Activated CD8-positive, alpha-beta memory T cell treated with anti-CD3 and anti-CD28 coated beads, Interleukin-2, amount 10 ng/mL, durations not matched to agents 7 days and 5 days (primary cell): ENCODE data around the gene KLHL35. TPM values are rescaled to one million over a fixed set of nuclear protein-coding genes. Genes with fewer than 3 reads are reported as not detected.

Experiments
- ATAC-seq: fragments of 150-1000 bp; cut with Tn5 transposase; one replicate; pipeline ENCODE4 v1.10.0; 2021; ENCODE audit warnings: moderate library complexity
- CTCF ChIA-PET: fragments of 350-600 bp; sonication (Branson Sonifier 250); formaldehyde crosslinking; loops from one replicate; lab custom pipeline; 2021; ENCODE audit warnings: antibody characterized with exemption; lab: Charles Lee
- DNase-seq: peaks from one replicate; pipeline ENCODE4 v3.0.0-alpha.2; 2020
- H3K27ac Mint-ChIP-seq: one replicate; pipeline ENCODE4 v1.8.0; 2021; ENCODE audit warnings: mild to moderate bottlenecking, mixed read lengths
- H3K27me3 Mint-ChIP-seq: one replicate; pipeline ENCODE4 v1.8.0; 2021; ENCODE audit warnings: mixed read lengths
- H3K36me3 Mint-ChIP-seq: one replicate; pipeline ENCODE4 v1.8.0; 2021; ENCODE audit warnings: mild to moderate bottlenecking, mixed read lengths
- H3K4me1 Mint-ChIP-seq: one replicate; pipeline ENCODE4 v1.8.0; 2021; ENCODE audit warnings: mixed read lengths
- H3K4me3 Mint-ChIP-seq: one replicate; pipeline ENCODE4 v1.8.0; 2021; ENCODE audit warnings: mild to moderate bottlenecking, moderate library complexity, mixed read lengths
- H3K9me3 Mint-ChIP-seq: one replicate; pipeline ENCODE4 v1.8.0; 2022; ENCODE audit warnings: low read depth, mixed read lengths
- total RNA-seq, 2 experiments: library from RNA; stranded (reverse); gene quantifications; one replicate each; pipeline ENCODE4 v1.2.3, GENCODE V29; 2021

KLHL35 gene
- total RNA-seq, 2 experiments from 2014 or later = 0.47 TPM; not detected in 1

DNA sequence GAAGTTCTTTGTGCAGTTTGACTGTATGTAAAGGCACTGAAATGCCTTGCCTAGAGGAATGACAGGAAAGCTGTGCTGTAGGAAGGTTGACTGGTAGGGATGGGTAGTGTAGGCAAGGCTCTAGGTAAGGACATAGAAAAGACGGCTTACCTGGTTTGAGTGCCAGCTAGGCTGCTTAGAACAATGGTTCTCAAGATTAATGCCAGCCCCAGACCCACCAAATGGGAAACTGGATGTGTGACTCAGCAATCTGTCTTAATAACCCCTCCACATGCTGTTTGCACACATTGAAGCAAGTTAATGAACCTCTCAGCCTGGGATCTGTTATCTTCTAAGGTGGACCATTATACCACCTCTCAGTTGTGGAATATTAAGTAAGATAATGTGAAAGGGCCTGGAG is 30.0 kb downstream of the KLHL35 start:
- Mint-ChIP-seq H3K27me3 (no peaks in the 10 kb centered on the region), H3K4me3 (peak overlapping the region; percentile 98), H3K9me3 (no peaks in the 10 kb centered on the region), H3K4me1 (peaks cover 52% of the 10 kb centered on the region), H3K27ac (peak overlapping the region; percentile 99), H3K36me3 (peaks cover 75% of the 10 kb centered on the region)
- DNase-seq (no peak), ATAC-seq (no peak)
- CTCF ChIA-PET = interaction anchor here (0.6 to 4.2 kb wide), 3 partner anchors 16 to 130 kb away, joined by 3 to 17 read pairs (median 5); no protein-coding TSS in a partner anchor

DNA sequence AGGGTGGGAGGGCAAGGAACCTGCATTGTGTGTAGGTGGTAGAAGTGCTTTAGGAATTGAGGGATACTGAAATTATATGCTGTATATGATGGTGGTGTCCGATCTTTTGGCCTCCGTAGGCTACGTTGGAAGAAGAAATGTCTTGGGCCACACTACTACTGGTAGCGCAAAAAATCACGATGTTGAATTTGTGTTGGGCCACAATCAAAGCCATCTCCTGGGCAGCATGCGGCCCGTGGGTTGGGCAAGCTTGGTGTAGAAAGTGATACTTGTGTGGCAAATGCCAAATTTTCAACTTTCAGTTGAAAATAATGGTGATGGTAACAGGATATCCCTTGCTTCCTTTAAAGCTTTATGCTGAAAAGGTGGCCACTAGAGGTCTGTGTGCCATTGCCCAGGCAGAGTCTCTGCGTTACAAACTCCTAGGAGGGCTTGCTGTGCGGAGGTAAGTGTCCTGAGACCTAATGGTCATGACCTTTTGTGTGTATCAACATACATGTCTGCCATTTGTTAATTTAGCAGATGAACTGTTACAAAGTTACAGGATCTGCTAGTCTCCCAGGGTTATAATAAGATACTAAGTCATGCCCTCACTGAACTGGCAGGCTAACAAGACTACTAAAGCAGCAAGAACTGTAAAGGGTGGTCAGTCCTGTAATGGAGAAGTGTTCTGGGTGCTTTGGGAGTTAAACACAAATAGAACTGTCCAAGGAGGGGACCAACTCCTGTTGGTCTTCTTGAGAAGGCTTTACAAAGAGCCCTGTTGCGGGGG is 30.8 kb downstream of the KLHL35 start:
- Mint-ChIP-seq H3K4me3 (peak overlapping the region; percentile 98), H3K9me3 (no peaks in the 10 kb centered on the region), H3K27ac (peak overlapping the region; percentile 99), H3K36me3 (peaks cover 69% of the 10 kb centered on the region), H3K4me1 (peaks cover 48% of the 10 kb centered on the region), H3K27me3 (no peaks in the 10 kb centered on the region)
- CTCF ChIA-PET = interaction anchor here (1.6 to 4.2 kb wide), 4 partner anchors 13 to 129 kb away, joined by 5 to 17 read pairs (median 10); no protein-coding TSS in a partner anchor
- DNase-seq (no peak), ATAC-seq (no peak)

DNA sequence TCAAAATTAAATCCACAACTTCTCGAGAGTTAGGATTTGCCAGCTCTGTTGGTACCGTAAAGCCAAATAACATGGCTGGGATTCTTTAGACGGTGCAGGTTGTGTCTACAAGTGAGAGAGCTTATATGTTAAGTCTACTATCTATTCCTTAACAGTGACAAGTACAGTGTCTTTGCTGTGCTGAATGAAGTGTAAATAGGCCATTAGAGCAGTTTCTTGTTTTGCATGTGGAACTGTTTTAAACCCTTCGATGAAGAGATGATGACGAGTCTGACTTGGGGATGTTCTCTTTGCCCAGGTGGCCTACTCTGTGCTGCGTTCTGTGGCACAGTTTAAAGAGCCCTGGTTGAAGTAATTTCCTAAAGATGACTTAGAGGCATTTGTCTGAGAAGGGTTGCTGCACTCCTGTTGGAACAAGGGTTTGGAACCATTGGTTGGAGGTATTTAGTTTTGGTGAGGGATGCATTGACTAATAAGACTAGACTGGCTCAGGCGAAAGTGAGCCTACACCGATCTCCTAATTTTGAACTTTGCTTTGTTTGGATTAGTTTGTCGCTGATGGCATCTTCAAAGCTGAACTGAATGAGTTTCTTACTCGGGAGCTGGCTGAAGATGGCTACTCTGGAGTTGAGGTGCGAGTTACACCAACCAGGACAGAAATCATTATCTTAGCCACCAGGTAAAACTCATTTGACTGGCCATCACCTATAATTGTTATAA is 32.7 kb downstream of the KLHL35 start:
- Mint-ChIP-seq H3K9me3 (no peaks in the 10 kb centered on the region), H3K27ac (peak overlapping the region; percentile 99), H3K4me1 (peaks cover 42% of the 10 kb centered on the region), H3K36me3 (peaks cover 53% of the 10 kb centered on the region), H3K27me3 (peaks cover 4% of the 10 kb centered on the region), H3K4me3 (peak overlapping the region; percentile 98)
- CTCF ChIA-PET = interaction anchor here (0.8 to 4.2 kb wide), 11 partner anchors 8 to 152 kb away, joined by 3 to 17 read pairs (median 4); partner anchors contain the start of gene GDPD5
- DNase-seq (no peak), ATAC-seq (peak; percentile 17)

DNA sequence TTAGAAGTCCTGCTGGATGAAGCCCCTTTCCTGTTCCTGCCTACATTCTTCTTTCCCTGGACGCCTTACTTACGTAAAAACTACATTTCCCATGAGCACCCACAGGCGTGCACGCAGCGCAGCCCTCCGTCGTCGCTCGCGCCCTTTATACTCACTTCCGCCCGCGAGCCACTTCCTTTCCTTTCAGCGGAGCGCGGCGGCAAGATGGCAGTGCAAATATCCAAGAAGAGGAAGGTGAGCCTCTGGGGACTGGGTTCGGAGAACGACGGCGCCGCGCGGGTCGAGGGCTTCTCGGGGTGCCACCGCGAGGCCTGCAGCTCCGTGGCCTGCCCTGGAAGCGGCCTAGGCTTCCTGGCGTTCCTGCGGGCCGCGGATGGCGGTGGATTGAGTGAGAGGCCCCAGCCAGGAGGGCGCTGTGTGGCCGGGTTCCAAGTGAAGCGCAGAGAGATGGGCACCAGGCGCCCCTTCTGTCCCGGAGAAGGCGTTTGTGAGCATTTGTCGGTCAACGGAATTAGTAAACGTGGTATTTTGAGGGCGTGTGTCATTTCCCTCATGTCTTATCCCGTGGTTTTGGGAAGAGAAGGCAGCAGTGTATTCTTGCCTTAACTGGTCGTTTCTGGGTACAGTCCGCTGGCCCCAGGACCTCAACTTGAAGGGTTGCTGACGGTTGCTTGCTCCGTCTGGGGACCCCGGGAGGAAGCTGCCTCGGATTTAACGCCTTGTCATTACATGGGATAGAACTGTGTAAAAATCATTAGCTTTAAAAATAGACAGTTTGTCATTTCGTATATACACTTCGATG is 33.5 kb downstream of the KLHL35 start, which contains the start of gene RPS3:
Gene RPS3 (plus strand): TSS at position 175 of the 802 bp plus-strand sequence. CDS start 30 bp downstream, at position 205.
- CTCF ChIA-PET = interaction anchor here (0.9 to 4.2 kb wide), 8 partner anchors 8 to 131 kb away, joined by 3 to 17 read pairs (median 6); partner anchors contain the start of gene GDPD5
- Mint-ChIP-seq H3K27me3 (peaks cover 4% of the 10 kb centered on the region), H3K27ac (peak within 1 kb of the TSS; percentile 99), H3K4me3 (peak within 1 kb of the TSS; percentile 98), H3K4me1 (peaks cover 40% of the 10 kb centered on the region), H3K9me3 (no peaks in the 10 kb centered on the region), H3K36me3 (peaks cover 50% of the 10 kb centered on the region)
- peak; percentile 89 for ATAC-seq
- DNase-seq = peak; percentile 94

DNA sequence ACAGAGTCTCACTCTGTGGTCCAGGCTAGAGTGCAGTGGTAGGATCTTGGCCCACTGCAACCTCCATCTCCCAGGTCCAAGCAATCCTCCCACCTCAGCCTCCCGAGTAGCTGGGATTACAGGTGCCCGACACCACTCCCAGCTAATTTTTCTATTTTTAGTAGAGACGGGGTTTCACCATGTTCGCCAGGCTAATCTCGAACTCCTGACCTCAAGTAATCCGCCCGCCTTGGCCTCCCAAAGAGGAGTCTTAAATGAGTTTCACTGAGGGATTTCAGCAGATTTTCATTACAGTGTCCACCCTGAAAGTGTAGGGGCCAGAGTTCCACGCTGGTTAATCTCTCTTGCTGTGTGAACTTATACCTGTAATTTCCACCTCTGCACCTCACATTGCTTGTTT is 34.1 kb downstream of the KLHL35 start:
- H3K27me3 Mint-ChIP-seq = peaks cover 4% of the 10 kb centered on the region
- H3K4me3 Mint-ChIP-seq = peak overlapping the region; percentile 98
- H3K4me1 Mint-ChIP-seq = peaks cover 37% of the 10 kb centered on the region
- CTCF ChIA-PET = interaction anchor here (1.1 to 3.1 kb wide), 2 partner anchors 10 to 127 kb away, joined by 3 to 16 read pairs; partner anchors contain the start of gene GDPD5
- peaks cover 43% of the 10 kb centered on the region for H3K36me3 Mint-ChIP-seq
- H3K27ac Mint-ChIP-seq = peak overlapping the region; percentile 99
- ATAC-seq = no peak
- no peak for DNase-seq
- no peaks in the 10 kb centered on the region for H3K9me3 Mint-ChIP-seq

DNA sequence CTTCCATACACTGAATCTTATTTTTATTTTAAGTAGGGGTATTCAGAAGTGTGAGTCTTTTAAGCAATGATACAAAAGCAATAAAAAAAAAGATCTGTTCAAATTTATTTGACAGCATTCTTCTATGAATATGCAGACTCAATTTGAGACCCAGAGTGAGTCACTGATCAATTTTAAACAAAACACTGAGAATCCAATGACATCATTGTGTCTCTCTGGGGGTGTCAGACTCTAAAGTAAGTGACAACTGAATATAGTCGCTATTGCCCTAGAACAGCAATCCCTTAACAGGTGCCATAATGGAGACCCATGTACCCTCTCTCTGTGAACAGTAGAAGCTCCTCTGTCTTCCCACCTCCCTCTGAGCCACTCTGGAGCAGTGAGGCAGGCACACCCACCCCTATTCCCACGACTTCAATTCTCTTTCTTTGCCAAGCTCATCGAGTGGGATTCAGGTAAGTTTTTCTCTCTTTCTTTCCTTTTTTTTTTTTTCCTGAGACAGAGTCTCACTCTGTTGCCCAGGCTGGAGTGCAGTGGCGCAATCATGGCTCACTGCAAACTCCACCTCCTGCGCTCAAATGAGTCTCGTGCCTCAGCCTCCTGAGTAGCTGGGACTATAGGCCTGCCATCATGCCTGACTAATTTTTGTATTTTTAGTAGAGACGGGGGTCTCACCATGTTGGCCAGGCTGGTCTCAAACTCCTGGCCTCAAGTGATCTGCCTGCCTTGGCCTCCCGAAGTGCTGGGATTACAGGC is 38.7 kb downstream of the KLHL35 start:
- H3K27me3 Mint-ChIP-seq = peaks cover 16% of the 10 kb centered on the region
- DNase-seq (no peak), ATAC-seq (no peak)
- H3K4me1 Mint-ChIP-seq = peaks cover 9% of the 10 kb centered on the region
- no peaks in the 10 kb centered on the region for H3K9me3 Mint-ChIP-seq
- H3K36me3 Mint-ChIP-seq = peaks cover under 1% of the 10 kb centered on the region
- no peak overlapping the region for H3K27ac Mint-ChIP-seq
- H3K4me3 Mint-ChIP-seq = no peak overlapping the region
- CTCF ChIA-PET = no interaction called here

DNA sequence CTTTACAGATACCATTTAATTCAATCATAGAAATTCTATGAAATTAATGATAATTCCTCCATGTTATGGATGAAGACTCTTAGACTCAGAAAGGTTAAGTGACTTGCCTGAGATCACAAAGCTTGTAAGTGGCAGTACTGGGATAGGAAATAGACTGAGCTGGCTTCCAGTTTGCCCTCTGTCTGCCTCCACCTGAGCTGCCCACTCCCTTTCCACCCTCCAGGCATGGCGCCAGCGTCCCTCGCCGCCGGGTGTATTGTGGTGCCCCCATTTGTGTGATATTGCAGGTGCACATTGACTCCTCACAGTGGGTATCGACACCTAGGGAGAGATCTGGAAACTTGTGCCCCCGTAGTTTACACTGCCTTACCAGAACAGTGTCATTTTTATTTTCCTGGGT is 43.1 kb downstream of the KLHL35 start:
- peaks cover 25% of the 10 kb centered on the region for H3K27me3 Mint-ChIP-seq
- CTCF ChIA-PET = interaction anchor here (0.7 to 14.0 kb wide), 15 partner anchors 11 to 147 kb away, joined by 3 to 380 read pairs (median 6); partner anchors contain the start of gene RPS3
- H3K27ac Mint-ChIP-seq = no peak overlapping the region
- H3K4me3 Mint-ChIP-seq = no peak overlapping the region
- H3K9me3 Mint-ChIP-seq = no peaks in the 10 kb centered on the region
- DNase-seq = no peak
- peaks cover 3% of the 10 kb centered on the region for H3K4me1 Mint-ChIP-seq
- no peak for ATAC-seq
- H3K36me3 Mint-ChIP-seq = no peaks in the 10 kb centered on the region

DNA sequence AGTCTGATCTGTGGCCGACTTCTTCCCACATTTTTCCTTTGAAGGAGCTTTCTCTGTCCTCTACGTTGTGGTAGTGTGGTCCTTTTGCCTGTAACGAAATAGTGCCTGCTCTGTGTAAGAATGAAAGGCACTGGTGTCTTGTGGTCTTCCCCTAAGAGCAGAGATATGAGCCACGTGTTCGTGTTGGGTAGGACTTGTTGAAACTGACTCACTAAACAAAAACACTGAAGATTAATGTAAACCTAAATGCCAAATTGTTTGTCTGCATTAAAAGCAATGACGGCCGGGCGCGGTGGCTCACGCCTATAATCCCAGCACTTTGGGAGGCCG is 43.8 kb downstream of the KLHL35 start:
- Mint-ChIP-seq H3K27me3 (peaks cover 25% of the 10 kb centered on the region), H3K4me1 (peaks cover 8% of the 10 kb centered on the region), H3K36me3 (no peaks in the 10 kb centered on the region), H3K4me3 (no peak overlapping the region), H3K9me3 (no peaks in the 10 kb centered on the region), H3K27ac (no peak overlapping the region)
- peak; percentile 49 for DNase-seq
- CTCF ChIA-PET = interaction anchor here (0.7 to 14.0 kb wide), 29 partner anchors 8 to 173 kb away, joined by 3 to 380 read pairs (median 6); partner anchors contain the start of genes GDPD5 and RPS3
- peak; percentile 41 for ATAC-seq

DNA sequence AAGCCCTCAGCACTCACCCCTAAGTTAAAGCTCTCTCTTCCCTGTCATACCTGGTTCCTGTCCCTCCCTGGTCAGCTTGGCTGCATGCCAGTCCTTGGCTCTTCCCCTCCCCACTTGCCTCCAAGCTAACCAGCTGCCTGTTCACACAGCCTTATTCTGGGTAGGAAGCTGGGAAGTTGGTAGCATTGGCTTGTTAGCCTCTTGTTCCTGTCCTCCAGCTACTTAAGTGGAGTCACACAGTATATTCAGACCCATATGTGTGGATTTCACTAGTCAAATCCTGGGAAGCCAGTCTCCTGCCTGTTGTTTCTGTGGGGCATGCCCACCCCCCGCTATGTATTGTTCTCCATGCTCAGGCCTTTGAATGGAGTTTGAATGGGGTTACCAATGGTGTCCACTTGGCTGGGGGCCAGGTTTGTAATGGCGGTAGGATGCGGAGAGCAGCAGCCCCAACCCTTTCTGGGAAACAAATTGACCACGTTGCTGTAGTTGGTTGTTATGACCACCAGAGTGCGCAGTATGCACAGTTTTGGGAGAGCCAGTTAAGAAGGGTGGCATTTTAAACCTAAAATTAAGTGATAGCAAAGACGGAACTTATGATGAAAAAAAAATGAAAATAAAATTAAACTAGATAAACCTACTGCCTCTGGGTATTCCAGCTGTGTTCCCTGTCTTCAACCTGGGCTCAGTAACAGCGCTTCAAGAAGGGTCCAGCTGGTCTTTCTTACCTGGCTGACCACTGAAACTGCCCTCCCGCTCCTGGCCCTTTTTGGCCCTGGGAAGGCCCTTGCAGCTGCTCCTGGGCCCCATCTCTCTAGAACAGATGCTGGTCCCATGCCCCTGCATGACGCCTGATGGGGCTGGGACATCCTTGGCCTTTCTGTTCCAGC is 44.4 kb downstream of the KLHL35 start:
- H3K4me3 Mint-ChIP-seq = no peak overlapping the region
- H3K27ac Mint-ChIP-seq = no peak overlapping the region
- no peaks in the 10 kb centered on the region for H3K9me3 Mint-ChIP-seq
- CTCF ChIA-PET = interaction anchor here (0.6 to 14.0 kb wide), 39 partner anchors 9 to 204 kb away, joined by 3 to 380 read pairs (median 5); partner anchors contain the start of genes GDPD5 and RPS3
- ATAC-seq (peak; percentile 82), DNase-seq (peak; percentile 86)
- H3K27me3 Mint-ChIP-seq = peaks cover 25% of the 10 kb centered on the region
- H3K36me3 Mint-ChIP-seq = no peaks in the 10 kb centered on the region
- peaks cover 8% of the 10 kb centered on the region for H3K4me1 Mint-ChIP-seq

DNA sequence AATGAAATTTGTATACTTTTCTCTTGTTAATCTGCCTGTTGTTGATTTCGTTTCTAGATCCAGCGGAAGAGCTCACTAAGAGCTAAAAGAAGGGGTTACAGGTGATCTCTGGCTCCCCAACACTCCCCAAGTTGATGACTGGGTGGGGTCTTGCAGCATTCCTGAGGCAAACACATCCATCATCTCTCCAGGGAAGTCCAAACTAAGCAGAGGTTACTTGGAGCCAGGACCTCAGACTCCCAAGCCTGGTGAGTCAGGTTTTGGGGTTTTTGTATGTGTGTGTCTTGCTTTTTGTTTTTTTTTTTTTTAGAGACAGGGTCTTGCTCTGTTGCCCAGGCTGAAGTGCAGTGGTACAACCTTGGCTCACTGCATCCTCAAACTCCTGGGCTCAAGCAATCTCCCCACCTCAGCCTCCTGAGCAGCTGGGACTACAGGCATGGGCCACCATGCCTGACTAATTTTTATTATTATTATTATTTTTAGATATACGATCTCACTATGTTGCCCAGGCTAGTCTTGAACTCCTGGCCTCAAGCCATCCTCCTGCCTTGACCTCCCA is 45.2 kb downstream of the KLHL35 start:
- CTCF ChIA-PET = interaction anchor here (0.6 to 14.0 kb wide), 30 partner anchors 10 to 205 kb away, joined by 3 to 380 read pairs (median 5); partner anchors contain the start of genes GDPD5 and RPS3
- Mint-ChIP-seq H3K4me1 (peaks cover 15% of the 10 kb centered on the region), H3K27me3 (peaks cover 25% of the 10 kb centered on the region), H3K36me3 (no peaks in the 10 kb centered on the region), H3K9me3 (no peaks in the 10 kb centered on the region), H3K4me3 (no peak overlapping the region), H3K27ac (no peak overlapping the region)
- no peak for DNase-seq
- ATAC-seq = no peak
